ENCODE data around the gene GRIK2.

The GRIK2 gene

GRCh38 chr6:101765281-101765680, 371.8 kb downstream of the GRIK2 start:
- H3K27me3 Mint-ChIP-seq, result no peaks in the 10 kb centered on the region
- no peak overlapping the region for H3K27ac Mint-ChIP-seq (ENCODE audit: low read depth)
- DNase-seq (ENCODE audit: low spot score in 2 of 2) (no peak), ATAC-seq (replicated peaks; ENCODE audit: extremely low read depth, poor library complexity, severe bottlenecking) (no peak)
- H3K4me1 Mint-ChIP-seq, result no peaks in the 10 kb centered on the region
- peaks cover 2% of the 10 kb centered on the region for H3K36me3 Mint-ChIP-seq (ENCODE audit: insufficient read depth)
- H3K4me3 Mint-ChIP-seq, result no peak overlapping the region
- no peaks in the 10 kb centered on the region for H3K9me3 Mint-ChIP-seq

GRCh38 chr6:101770116-101770515, 376.6 kb downstream of the GRIK2 start:
- H3K9me3 Mint-ChIP-seq, result no peaks in the 10 kb centered on the region
- H3K27me3 Mint-ChIP-seq, result no peaks in the 10 kb centered on the region
- no peak overlapping the region for H3K27ac Mint-ChIP-seq (ENCODE audit: low read depth)
- no peak overlapping the region for H3K4me3 Mint-ChIP-seq
- no peaks in the 10 kb centered on the region for H3K4me1 Mint-ChIP-seq
- H3K36me3 Mint-ChIP-seq (ENCODE audit: insufficient read depth), result peaks cover 2% of the 10 kb centered on the region
- no peak for DNase-seq (ENCODE audit: low spot score in 2 of 2)
- no peak for ATAC-seq (replicated peaks; ENCODE audit: extremely low read depth, poor library complexity, severe bottlenecking)

DNA sequence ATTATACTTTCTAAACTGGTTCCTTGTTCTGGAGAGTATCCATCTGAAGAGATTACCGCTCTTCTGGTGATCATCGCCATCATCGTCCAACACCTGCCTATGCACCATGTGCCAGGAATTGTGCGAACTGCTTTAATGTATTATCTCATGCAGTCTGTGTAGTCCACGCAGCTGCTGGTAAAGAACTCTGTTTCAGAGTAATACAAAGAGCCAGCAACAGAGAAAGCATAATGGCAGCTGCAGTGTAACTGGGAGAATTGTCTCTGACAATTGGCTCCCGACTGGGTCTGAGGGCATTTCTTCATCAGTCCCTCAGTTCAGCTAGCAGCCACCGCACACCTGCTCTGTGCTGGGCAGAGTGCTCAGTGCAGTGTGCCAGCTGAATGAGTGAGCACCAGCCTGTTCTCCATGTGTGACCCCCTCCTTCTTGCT, 383.4 kb downstream of the GRIK2 start:
- Mint-ChIP-seq H3K36me3 (ENCODE audit: insufficient read depth) (peaks cover 2% of the 10 kb centered on the region), H3K4me3 (no peak overlapping the region), H3K27me3 (no peaks in the 10 kb centered on the region), H3K27ac (ENCODE audit: low read depth) (no peak overlapping the region), H3K4me1 (no peaks in the 10 kb centered on the region), H3K9me3 (no peaks in the 10 kb centered on the region)
- ATAC-seq (replicated peaks; ENCODE audit: extremely low read depth, poor library complexity, severe bottlenecking), result no peak
- no peak for DNase-seq (ENCODE audit: low spot score in 2 of 2)

- H3K4me1 Mint-ChIP-seq, result no peaks in the 10 kb centered on the region
- no peak for ATAC-seq (replicated peaks; ENCODE audit: extremely low read depth, poor library complexity, severe bottlenecking)
- H3K27me3 Mint-ChIP-seq, result no peaks in the 10 kb centered on the region
- H3K9me3 Mint-ChIP-seq, result no peaks in the 10 kb centered on the region
- DNase-seq (ENCODE audit: low spot score in 2 of 2), result no peak
- H3K4me3 Mint-ChIP-seq, result no peak overlapping the region
- H3K36me3 Mint-ChIP-seq (ENCODE audit: insufficient read depth), result peaks cover 1% of the 10 kb centered on the region
- H3K27ac Mint-ChIP-seq (ENCODE audit: low read depth), result no peak overlapping the region
Observed at GRCh38 chr6:101777646-101778045, 384.1 kb downstream of the GRIK2 start.

DNA sequence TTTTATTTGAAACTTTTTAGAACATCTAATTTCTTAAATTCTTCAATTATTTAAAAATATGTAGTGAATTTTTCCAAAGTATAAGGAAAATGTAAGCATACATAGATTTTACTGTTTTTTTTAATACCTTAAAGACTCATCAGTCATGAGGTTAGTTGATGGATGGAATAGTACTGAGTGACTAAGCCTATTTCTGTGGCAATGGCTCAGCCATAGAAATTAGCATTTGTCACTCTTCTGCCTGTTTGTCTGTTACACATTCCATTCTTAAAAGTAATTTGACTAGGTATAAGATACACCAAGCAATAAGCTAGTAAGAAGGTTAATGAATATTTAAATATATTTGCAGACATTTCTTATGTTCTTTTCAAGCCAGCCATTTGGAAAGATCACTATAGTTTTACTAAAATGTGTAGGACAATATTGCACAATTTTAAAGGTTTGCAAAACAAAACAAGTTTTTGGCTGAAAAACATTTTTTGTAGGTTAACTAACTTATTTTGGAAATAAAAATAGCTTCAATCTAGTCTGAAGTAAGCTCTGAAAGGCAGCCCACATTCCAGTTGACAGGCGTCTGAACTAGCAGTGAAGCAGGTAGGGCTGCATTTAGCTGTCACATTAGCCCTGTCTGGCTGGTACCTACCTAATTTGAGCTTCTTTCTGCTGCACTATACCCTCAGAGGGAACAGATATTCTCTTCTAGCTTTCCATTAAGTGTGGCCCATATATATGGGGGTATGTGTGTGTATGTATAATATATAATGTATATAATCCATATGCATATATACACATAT, 385.7 kb downstream of the GRIK2 start:
- H3K4me3 Mint-ChIP-seq, result no peak overlapping the region
- H3K9me3 Mint-ChIP-seq, result peaks cover 6% of the 10 kb centered on the region
- no peaks in the 10 kb centered on the region for H3K36me3 Mint-ChIP-seq (ENCODE audit: insufficient read depth)
- no peaks in the 10 kb centered on the region for H3K27me3 Mint-ChIP-seq
- no peak overlapping the region for H3K27ac Mint-ChIP-seq (ENCODE audit: low read depth)
- no peak for ATAC-seq (replicated peaks; ENCODE audit: extremely low read depth, poor library complexity, severe bottlenecking)
- no peak for DNase-seq (ENCODE audit: low spot score in 2 of 2)
- no peaks in the 10 kb centered on the region for H3K4me1 Mint-ChIP-seq

GRCh38 chr6:101783287-101783686, 389.8 kb downstream of the GRIK2 start:
- no peaks in the 10 kb centered on the region for H3K27me3 Mint-ChIP-seq
- H3K9me3 Mint-ChIP-seq, result peaks cover 6% of the 10 kb centered on the region
- no peaks in the 10 kb centered on the region for H3K4me1 Mint-ChIP-seq
- H3K27ac Mint-ChIP-seq (ENCODE audit: low read depth), result no peak overlapping the region
- no peak overlapping the region for H3K4me3 Mint-ChIP-seq
- ATAC-seq (replicated peaks; ENCODE audit: extremely low read depth, poor library complexity, severe bottlenecking) (no peak), DNase-seq (ENCODE audit: low spot score in 2 of 2) (no peak)
- no peaks in the 10 kb centered on the region for H3K36me3 Mint-ChIP-seq (ENCODE audit: insufficient read depth)

DNA sequence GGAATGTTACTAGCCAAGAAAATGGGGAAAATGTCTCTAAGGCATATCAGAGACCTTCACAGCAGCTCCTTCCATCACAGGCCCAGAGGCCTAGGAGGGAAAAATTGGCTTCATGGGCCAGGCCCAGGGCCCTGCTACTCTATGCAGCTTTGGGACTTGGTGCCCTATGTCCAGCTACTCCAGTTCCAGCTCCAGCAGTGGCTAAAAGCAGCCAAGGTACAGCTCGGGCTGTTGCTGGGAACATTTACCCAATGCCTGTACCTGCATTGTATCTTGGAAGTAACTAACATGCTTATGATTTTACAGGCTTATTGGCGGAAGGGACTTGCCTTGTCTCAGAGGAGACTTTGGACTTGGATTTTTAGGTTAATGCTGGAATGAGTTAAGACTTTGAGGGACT, 390.6 kb downstream of the GRIK2 start:
- DNase-seq (ENCODE audit: low spot score in 2 of 2) (no peak), ATAC-seq (replicated peaks; ENCODE audit: extremely low read depth, poor library complexity, severe bottlenecking) (no peak)
- Mint-ChIP-seq H3K9me3 (peaks cover 6% of the 10 kb centered on the region), H3K4me1 (no peaks in the 10 kb centered on the region), H3K36me3 (ENCODE audit: insufficient read depth) (no peaks in the 10 kb centered on the region), H3K27ac (ENCODE audit: low read depth) (no peak overlapping the region), H3K4me3 (no peak overlapping the region), H3K27me3 (no peaks in the 10 kb centered on the region)

DNA sequence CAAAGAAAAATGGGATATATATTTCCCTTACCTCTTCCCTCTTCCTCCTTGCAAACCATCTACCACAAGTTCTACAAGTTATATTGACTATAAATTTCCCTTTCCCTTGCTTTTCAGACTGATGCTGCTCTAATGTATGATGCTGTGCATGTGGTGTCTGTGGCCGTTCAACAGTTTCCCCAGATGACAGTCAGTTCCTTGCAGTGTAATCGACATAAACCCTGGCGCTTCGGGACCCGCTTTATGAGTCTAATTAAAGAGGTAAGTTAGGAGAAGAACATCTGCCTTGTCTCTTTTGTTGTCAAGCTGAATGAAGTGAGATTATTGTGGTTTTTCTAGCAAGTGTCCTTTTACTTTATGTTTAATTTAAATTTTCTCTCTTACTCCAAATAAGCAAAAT, 406.0 kb downstream of the GRIK2 start:
- no peaks in the 10 kb centered on the region for H3K36me3 Mint-ChIP-seq (ENCODE audit: insufficient read depth)
- no peaks in the 10 kb centered on the region for H3K9me3 Mint-ChIP-seq
- DNase-seq (ENCODE audit: low spot score in 2 of 2) (no peak), ATAC-seq (replicated peaks; ENCODE audit: extremely low read depth, poor library complexity, severe bottlenecking) (no peak)
- no peaks in the 10 kb centered on the region for H3K4me1 Mint-ChIP-seq
- no peak overlapping the region for H3K27ac Mint-ChIP-seq (ENCODE audit: low read depth)
- H3K27me3 Mint-ChIP-seq, result no peaks in the 10 kb centered on the region
- H3K4me3 Mint-ChIP-seq, result no peak overlapping the region

- DNase-seq (ENCODE audit: low spot score in 2 of 2), result no peak
- no peaks in the 10 kb centered on the region for H3K27me3 Mint-ChIP-seq
- no peak overlapping the region for H3K27ac Mint-ChIP-seq (ENCODE audit: low read depth)
- ATAC-seq (replicated peaks; ENCODE audit: extremely low read depth, poor library complexity, severe bottlenecking), result no peak
- H3K4me3 Mint-ChIP-seq, result no peak overlapping the region
- no peaks in the 10 kb centered on the region for H3K4me1 Mint-ChIP-seq
- no peaks in the 10 kb centered on the region for H3K36me3 Mint-ChIP-seq (ENCODE audit: insufficient read depth)
- H3K9me3 Mint-ChIP-seq, result no peaks in the 10 kb centered on the region
Observed at GRCh38 chr6:101800598-101800997, 407.1 kb downstream of the GRIK2 start.

GRCh38 chr6:101803136-101803535, 409.6 kb downstream of the GRIK2 start:
- no peaks in the 10 kb centered on the region for H3K4me1 Mint-ChIP-seq
- H3K27me3 Mint-ChIP-seq, result no peaks in the 10 kb centered on the region
- DNase-seq (ENCODE audit: low spot score in 2 of 2) (no peak), ATAC-seq (replicated peaks; ENCODE audit: extremely low read depth, poor library complexity, severe bottlenecking) (no peak)
- H3K4me3 Mint-ChIP-seq, result no peak overlapping the region
- H3K27ac Mint-ChIP-seq (ENCODE audit: low read depth), result no peak overlapping the region
- no peaks in the 10 kb centered on the region for H3K9me3 Mint-ChIP-seq
- H3K36me3 Mint-ChIP-seq (ENCODE audit: insufficient read depth), result no peaks in the 10 kb centered on the region

DNA sequence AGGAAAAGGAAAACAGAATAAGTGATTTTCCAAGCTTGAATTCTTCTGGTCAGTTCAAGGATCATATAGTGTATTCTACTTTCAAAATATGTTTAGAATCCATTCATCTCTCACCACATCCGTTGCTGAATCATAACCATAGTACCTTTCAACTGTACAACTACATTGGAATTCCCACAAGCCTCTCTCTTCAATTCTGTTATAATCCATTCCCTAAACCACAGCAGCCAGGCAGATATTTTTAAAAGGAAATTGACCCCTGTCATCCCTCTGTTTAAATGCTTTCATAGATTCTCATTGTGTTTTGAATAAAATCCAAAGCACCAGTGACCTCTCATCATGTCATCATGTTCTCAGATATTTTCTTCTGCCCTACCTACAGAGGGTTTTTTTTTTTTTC, 412.7 kb downstream of the GRIK2 start:
- DNase-seq (ENCODE audit: low spot score in 2 of 2) (no peak), ATAC-seq (replicated peaks; ENCODE audit: extremely low read depth, poor library complexity, severe bottlenecking) (no peak)
- no peak overlapping the region for H3K4me3 Mint-ChIP-seq
- no peaks in the 10 kb centered on the region for H3K36me3 Mint-ChIP-seq (ENCODE audit: insufficient read depth)
- H3K27ac Mint-ChIP-seq (ENCODE audit: low read depth), result no peak overlapping the region
- H3K4me1 Mint-ChIP-seq, result no peaks in the 10 kb centered on the region
- H3K9me3 Mint-ChIP-seq, result no peaks in the 10 kb centered on the region
- no peaks in the 10 kb centered on the region for H3K27me3 Mint-ChIP-seq

GRCh38 chr6:101811108-101811507, 417.6 kb downstream of the GRIK2 start:
- DNase-seq (ENCODE audit: low spot score in 2 of 2) (no peak), ATAC-seq (replicated peaks; ENCODE audit: extremely low read depth, poor library complexity, severe bottlenecking) (no peak)
- Mint-ChIP-seq H3K27me3 (no peaks in the 10 kb centered on the region), H3K36me3 (ENCODE audit: insufficient read depth) (no peaks in the 10 kb centered on the region), H3K27ac (ENCODE audit: low read depth) (no peak overlapping the region), H3K9me3 (no peaks in the 10 kb centered on the region), H3K4me1 (no peaks in the 10 kb centered on the region), H3K4me3 (no peak overlapping the region)

DNA sequence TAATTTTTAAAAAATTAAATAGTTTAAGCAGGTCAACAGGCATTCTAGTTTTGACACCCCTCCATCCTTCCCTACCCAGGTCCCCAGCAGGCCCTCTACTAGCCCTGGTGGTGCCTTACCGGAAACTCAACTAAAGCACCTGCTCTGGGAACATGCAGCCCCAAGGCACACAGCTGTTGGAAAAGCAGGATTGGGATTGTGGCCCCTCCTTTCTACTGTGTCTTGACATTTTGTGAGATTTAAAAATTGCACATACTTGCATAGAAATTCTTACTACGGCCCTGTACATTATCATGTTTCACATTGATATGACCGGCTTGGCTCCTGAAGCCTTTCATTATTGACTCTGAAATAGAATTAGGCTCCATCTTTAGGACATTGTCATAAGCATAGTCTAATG, 423.2 kb downstream of the GRIK2 start:
- no peak overlapping the region for H3K4me3 Mint-ChIP-seq
- H3K27me3 Mint-ChIP-seq, result no peaks in the 10 kb centered on the region
- H3K36me3 Mint-ChIP-seq (ENCODE audit: insufficient read depth), result no peaks in the 10 kb centered on the region
- no peak for ATAC-seq (replicated peaks; ENCODE audit: extremely low read depth, poor library complexity, severe bottlenecking)
- no peaks in the 10 kb centered on the region for H3K4me1 Mint-ChIP-seq
- DNase-seq (ENCODE audit: low spot score in 2 of 2), result no peak
- no peak overlapping the region for H3K27ac Mint-ChIP-seq (ENCODE audit: low read depth)
- H3K9me3 Mint-ChIP-seq, result no peaks in the 10 kb centered on the region
